Measurements from ENCODE around the gene ARHGAP29.

The ARHGAP29 gene

DNA sequence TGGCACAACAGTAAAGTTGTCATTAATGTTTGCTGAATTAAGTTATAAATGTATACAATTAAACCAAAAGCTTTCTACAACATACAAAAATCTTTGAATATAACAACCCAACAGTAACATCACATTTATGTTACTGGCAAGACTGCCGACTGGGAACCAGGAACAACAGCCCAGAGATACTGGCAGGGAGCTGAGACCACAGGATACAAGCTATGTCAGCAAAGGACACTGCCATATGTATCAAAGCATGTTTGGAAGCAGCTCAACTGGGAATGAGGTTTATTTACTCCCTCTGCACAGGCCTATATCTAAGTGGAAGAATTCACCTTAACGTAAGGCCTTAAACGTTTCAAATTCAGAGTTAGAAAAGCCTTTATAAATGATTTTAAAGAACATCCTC is 50.4 kb downstream of the ARHGAP29 start:
- no peaks in the 10 kb centered on the region for H4K20me1 ChIP-seq (ENCODE audit: insufficient read depth, low read length)
- no peaks in the 10 kb centered on the region for H3K4me1 ChIP-seq (ENCODE audit: insufficient read depth, low read length)
- TF ChIP-seq, protein P1, sequence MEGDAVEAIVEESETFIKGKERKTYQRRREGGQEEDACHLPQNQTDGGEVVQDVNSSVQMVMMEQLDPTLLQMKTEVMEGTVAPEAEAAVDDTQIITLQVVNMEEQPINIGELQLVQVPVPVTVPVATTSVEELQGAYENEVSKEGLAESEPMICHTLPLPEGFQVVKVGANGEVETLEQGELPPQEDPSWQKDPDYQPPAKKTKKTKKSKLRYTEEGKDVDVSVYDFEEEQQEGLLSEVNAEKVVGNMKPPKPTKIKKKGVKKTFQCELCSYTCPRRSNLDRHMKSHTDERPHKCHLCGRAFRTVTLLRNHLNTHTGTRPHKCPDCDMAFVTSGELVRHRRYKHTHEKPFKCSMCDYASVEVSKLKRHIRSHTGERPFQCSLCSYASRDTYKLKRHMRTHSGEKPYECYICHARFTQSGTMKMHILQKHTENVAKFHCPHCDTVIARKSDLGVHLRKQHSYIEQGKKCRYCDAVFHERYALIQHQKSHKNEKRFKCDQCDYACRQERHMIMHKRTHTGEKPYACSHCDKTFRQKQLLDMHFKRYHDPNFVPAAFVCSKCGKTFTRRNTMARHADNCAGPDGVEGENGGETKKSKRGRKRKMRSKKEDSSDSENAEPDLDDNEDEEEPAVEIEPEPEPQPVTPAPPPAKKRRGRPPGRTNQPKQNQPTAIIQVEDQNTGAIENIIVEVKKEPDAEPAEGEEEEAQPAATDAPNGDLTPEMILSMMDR (IDR thresholded peaks at IDR 0.05; ENCODE audit: borderline replicate concordance, extremely low read depth, low read length, poor library complexity, severe bottlenecking) = no peak
- no peak for TF ChIP-seq EZH2 (IDR thresholded peaks at IDR 0.05; ENCODE audit: borderline replicate concordance, low read depth, low read length, severe bottlenecking)
- no peak overlapping the region for H3K4me2 ChIP-seq (ENCODE audit: insufficient read depth, low read length)
- no peak overlapping the region for H3K27ac ChIP-seq (ENCODE audit: low read length)
- H3K9ac ChIP-seq (ENCODE audit: low read depth, low read length) = no peak overlapping the region
- DNase-seq (no peak), ATAC-seq (ENCODE audit: insufficient read depth, low read depth) (no peak)
- H3K4me3 ChIP-seq (ENCODE audit: low read depth in 1 of 2, low read length in 2 of 2) = no peak overlapping the region
- H2AFZ ChIP-seq (ENCODE audit: low read depth, low read length) = no peak overlapping the region
- no peaks in the 10 kb centered on the region for H3K36me3 ChIP-seq (ENCODE audit: insufficient read depth, low read length)
- H3K27me3 ChIP-seq (ENCODE audit: insufficient read depth, low read length, poor library complexity) = no peaks in the 10 kb centered on the region
- H3K79me2 ChIP-seq (ENCODE audit: insufficient read depth, low read length) = no peaks in the 10 kb centered on the region
- H3K9me3 ChIP-seq (ENCODE audit: insufficient read depth, low read length, severe bottlenecking) = no peaks in the 10 kb centered on the region

DNA sequence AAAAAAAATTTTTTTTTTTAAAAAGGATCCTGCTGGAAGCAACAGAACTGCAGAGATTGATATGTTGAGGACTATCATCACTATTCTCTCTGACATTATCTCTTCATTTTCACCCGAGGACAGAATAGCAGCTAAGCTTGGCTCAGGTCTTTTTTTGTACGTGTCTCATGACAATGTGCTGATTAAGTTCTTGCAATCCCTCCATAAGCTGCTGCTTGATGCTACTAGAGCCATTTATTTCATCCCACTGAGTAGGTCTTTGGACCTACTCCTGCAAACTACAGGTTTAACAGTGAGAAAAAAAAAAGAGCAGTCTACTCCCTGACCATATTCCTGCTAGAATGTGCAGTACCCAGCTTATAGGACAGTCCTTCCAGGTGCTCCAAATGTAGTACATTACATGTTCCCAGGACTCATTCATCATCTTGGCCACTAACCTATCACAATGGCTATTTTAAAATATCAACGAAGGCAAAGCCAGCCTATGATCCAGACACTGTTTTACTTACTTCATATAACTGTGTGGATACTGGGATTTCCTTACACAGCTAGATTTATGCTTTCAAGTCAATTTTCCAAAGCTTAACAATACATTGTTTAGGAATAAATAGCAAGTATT is 54.1 kb downstream of the ARHGAP29 start:
- no peak overlapping the region for H3K4me3 ChIP-seq (ENCODE audit: low read depth in 1 of 2, low read length in 2 of 2)
- no peak overlapping the region for H3K4me2 ChIP-seq (ENCODE audit: insufficient read depth, low read length)
- H3K27me3 ChIP-seq (ENCODE audit: insufficient read depth, low read length, poor library complexity) = no peaks in the 10 kb centered on the region
- H4K20me1 ChIP-seq (ENCODE audit: insufficient read depth, low read length) = no peaks in the 10 kb centered on the region
- no peak overlapping the region for H3K27ac ChIP-seq (ENCODE audit: low read length)
- DNase-seq = no peak
- no peak for ATAC-seq (ENCODE audit: insufficient read depth, low read depth)
- no peaks in the 10 kb centered on the region for H3K36me3 ChIP-seq (ENCODE audit: insufficient read depth, low read length)
- no peaks in the 10 kb centered on the region for H3K4me1 ChIP-seq (ENCODE audit: insufficient read depth, low read length)
- H2AFZ ChIP-seq (ENCODE audit: low read depth, low read length) = no peak overlapping the region
- H3K9me3 ChIP-seq (ENCODE audit: insufficient read depth, low read length, severe bottlenecking) = no peaks in the 10 kb centered on the region
- TF ChIP-seq EZH2 (IDR thresholded peaks at IDR 0.05; ENCODE audit: borderline replicate concordance, low read depth, low read length, severe bottlenecking) = no peak
- TF ChIP-seq, protein P1 (IDR thresholded peaks at IDR 0.05; ENCODE audit: borderline replicate concordance, extremely low read depth, low read length, poor library complexity, severe bottlenecking) = no peak
- H3K79me2 ChIP-seq (ENCODE audit: insufficient read depth, low read length) = no peaks in the 10 kb centered on the region
- no peak overlapping the region for H3K9ac ChIP-seq (ENCODE audit: low read depth, low read length)

DNA sequence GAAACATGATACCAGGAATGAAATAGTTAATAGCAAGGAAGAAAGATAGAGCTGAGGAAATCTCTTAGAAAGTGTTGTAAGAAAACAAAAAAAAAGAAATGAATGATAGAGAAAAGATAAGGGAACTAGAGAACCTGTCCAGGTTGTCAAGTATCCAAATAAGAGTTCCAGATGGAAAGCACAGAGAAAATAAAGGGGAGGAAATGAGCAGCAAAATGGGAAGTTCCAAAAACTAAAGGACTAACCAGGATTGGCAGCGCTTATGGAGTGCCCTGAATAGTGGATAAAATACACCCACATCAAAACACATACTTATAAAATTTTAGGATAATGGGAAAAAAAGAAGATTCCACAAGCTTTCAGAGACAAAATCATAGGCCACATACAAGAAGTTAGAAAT is 55.2 kb downstream of the ARHGAP29 start:
- H3K4me3 ChIP-seq (ENCODE audit: low read depth in 1 of 2, low read length in 2 of 2) = no peak overlapping the region
- ATAC-seq (ENCODE audit: insufficient read depth, low read depth) (no peak), DNase-seq (no peak)
- TF ChIP-seq, protein P1 (IDR thresholded peaks at IDR 0.05; ENCODE audit: borderline replicate concordance, extremely low read depth, low read length, poor library complexity, severe bottlenecking) = no peak
- no peak for TF ChIP-seq EZH2 (IDR thresholded peaks at IDR 0.05; ENCODE audit: borderline replicate concordance, low read depth, low read length, severe bottlenecking)
- no peak overlapping the region for H3K9ac ChIP-seq (ENCODE audit: low read depth, low read length)
- H4K20me1 ChIP-seq (ENCODE audit: insufficient read depth, low read length) = no peaks in the 10 kb centered on the region
- no peak overlapping the region for H3K27ac ChIP-seq (ENCODE audit: low read length)
- no peaks in the 10 kb centered on the region for H3K4me1 ChIP-seq (ENCODE audit: insufficient read depth, low read length)
- no peaks in the 10 kb centered on the region for H3K36me3 ChIP-seq (ENCODE audit: insufficient read depth, low read length)
- H2AFZ ChIP-seq (ENCODE audit: low read depth, low read length) = no peak overlapping the region
- no peaks in the 10 kb centered on the region for H3K9me3 ChIP-seq (ENCODE audit: insufficient read depth, low read length, severe bottlenecking)
- no peaks in the 10 kb centered on the region for H3K79me2 ChIP-seq (ENCODE audit: insufficient read depth, low read length)
- no peaks in the 10 kb centered on the region for H3K27me3 ChIP-seq (ENCODE audit: insufficient read depth, low read length, poor library complexity)
- no peak overlapping the region for H3K4me2 ChIP-seq (ENCODE audit: insufficient read depth, low read length)

Measured in DND-41 (cell line).